Stimulated activated CD4-positive, alpha-beta T cell treated with anti-CD3 and anti-CD28 coated beads, Interleukin-1b, Interleukin-23, amount 100 ng/mL, for 24 hours (primary cell): Measurements from ENCODE around the gene OCSTAMP.

Experiments used
- DNase-seq, 4 experiments: peaks; one replicate each; pipeline ENCODE4 v3.0.0-alpha.2; 2020; ENCODE audit warnings: low read depth in 4 of 4, low spot score in 1 of 4

Gene OCSTAMP

GRCh38 chr20:46554828-46555227 lies 4.4 kb upstream of the OCSTAMP start:
- DNase-seq, result no peak

GRCh38 chr20:46553926-46554325 lies 3.5 kb upstream of the OCSTAMP start:
- no peak for DNase-seq

GRCh38 chr20:46552460-46553420 lies 2.3 kb upstream of the OCSTAMP start:
- peak in 2 of 4 experiments; percentile 14 to 16 for DNase-seq

- DNase-seq, result no peak
Observed at GRCh38 chr20:46551522-46552381, 1.3 kb upstream of the OCSTAMP start.

- DNase-seq, result no peak
Observed at GRCh38 chr20:46549188-46549972, 1.1 kb downstream of the OCSTAMP start.

- no peak for DNase-seq
Observed at GRCh38 chr20:46548688-46549087, 1.8 kb downstream of the OCSTAMP start.

- no peak for DNase-seq
Observed at GRCh38 chr20:46547995-46548394, 2.5 kb downstream of the OCSTAMP start.

- no peak for DNase-seq
Observed at GRCh38 chr20:46546936-46547335, 3.5 kb downstream of the OCSTAMP start.

- no peak for DNase-seq
Observed at GRCh38 chr20:46546298-46546697, 4.2 kb downstream of the OCSTAMP start.

- no peak for DNase-seq
Observed at GRCh38 chr20:46545827-46546138, 4.7 kb downstream of the OCSTAMP start.

- peak in 1 of 4 experiments; percentile 26 for DNase-seq
Observed at GRCh38 chr20:46545077-46545826, 5.2 kb downstream of the OCSTAMP start.

- DNase-seq, result no peak
Observed at GRCh38 chr20:46544576-46544975, 5.9 kb downstream of the OCSTAMP start.

- DNase-seq, result no peak
Observed at GRCh38 chr20:46543959-46544358, 6.5 kb downstream of the OCSTAMP start.

GRCh38 chr20:46543033-46543432 lies 7.4 kb downstream of the OCSTAMP start:
- DNase-seq, result no peak

- no peak for DNase-seq
Observed at GRCh38 chr20:46541229-46541935, 9.1 kb downstream of the OCSTAMP start.

- no peak for DNase-seq
Observed at GRCh38 chr20:46539113-46539512, 11.3 kb downstream of the OCSTAMP start.

- no peak for DNase-seq
Observed at GRCh38 chr20:46530640-46531039, 19.8 kb downstream of the OCSTAMP start.

- DNase-seq, result no peak
Observed at GRCh38 chr20:46523696-46524328, 26.6 kb downstream of the OCSTAMP start.

GRCh38 chr20:46523108-46523507 lies 27.3 kb downstream of the OCSTAMP start:
- no peak for DNase-seq
